HUES64 (cell line): ENCODE data around the gene LANCL2.
"Not testable (repeated sequence)": the region's sequence is repeated elsewhere in the genome, so short reads cannot be mapped to it uniquely, and the experiment has no call there.

Experiments
- H3K27ac ChIP-seq: 2 replicates; pipeline ENCODE4 v1.7.0; 2013; ENCODE audit warnings: low read depth, low read length, inconsistent platforms
- H3K27me3 ChIP-seq: 2 replicates; pipeline ENCODE4 v1.6.1; 2013; ENCODE audit warnings: mild to moderate bottlenecking, low read length; ENCODE audit not compliant: insufficient read depth
- H3K36me3 ChIP-seq: 2 replicates; pipeline ENCODE4 v1.6.1; 2013; ENCODE audit warnings: mild to moderate bottlenecking, low read length; ENCODE audit not compliant: insufficient read depth
- H3K4me1 ChIP-seq: 2 replicates; pipeline ENCODE4 v1.6.1; 2013; ENCODE audit warnings: mild to moderate bottlenecking, low read length, moderate library complexity; ENCODE audit not compliant: insufficient read depth
- H3K4me3 ChIP-seq: 2 replicates; pipeline ENCODE4 v1.5.1; 2013; ENCODE audit warnings: mild to moderate bottlenecking, low read length, moderate library complexity
- H3K9ac ChIP-seq: 2 replicates; pipeline ENCODE4 v1.6.1; 2013; ENCODE audit warnings: mild to moderate bottlenecking, low read depth, low read length
- H3K9me3 ChIP-seq: 2 replicates; pipeline ENCODE4 v1.6.1; 2013; ENCODE audit warnings: low read depth, low read length; ENCODE audit not compliant: insufficient read depth
- WGBS: fragments of 150-250, 120-280 bp; methylation state at CpG from one replicate; pipeline ENCODE4 v1.1.7; 2013; ENCODE audit warnings: missing lambda C conversion rate; 5-methylcytosine and 5-hydroxymethylcytosine counted together

LANCL2 gene

GRCh38 chr7:55472406-55472805 lies 107.3 kb downstream of the LANCL2 start:
- H3K9me3 ChIP-seq, H3K27ac ChIP-seq, H3K4me1 ChIP-seq, H3K9ac ChIP-seq, H3K4me3 ChIP-seq, H3K27me3 ChIP-seq: not testable (repeated sequence)
- WGBS, result 100% methylated on average over 4 of the region's 14 CpGs
- H3K36me3 ChIP-seq, result peaks cover 24% of the 10 kb centered on the region

GRCh38 chr7:55472928-55473725 lies 108.0 kb downstream of the LANCL2 start:
- H3K4me1 ChIP-seq, result no peaks in the 10 kb centered on the region

GRCh38 chr7:55473932-55474331 lies 108.8 kb downstream of the LANCL2 start:
- 97% methylated on average over 10 of the region's 10 CpGs for WGBS
- no peak overlapping the region for H3K27ac ChIP-seq

More at GRCh38 chr7:55472928-55473725, 108.0 kb downstream of the LANCL2 start:
- 89% methylated on average over 25 of the region's 25 CpGs for WGBS
- no peak overlapping the region for H3K9ac ChIP-seq
- peaks cover 21% of the 10 kb centered on the region for H3K36me3 ChIP-seq
- no peak overlapping the region for H3K27ac ChIP-seq
- no peaks in the 10 kb centered on the region for H3K27me3 ChIP-seq
- no peaks in the 10 kb centered on the region for H3K9me3 ChIP-seq
- no peak overlapping the region for H3K4me3 ChIP-seq

GRCh38 chr7:55474944-55475854 lies 110.1 kb downstream of the LANCL2 start:
- Histone ChIP-seq H3K27ac (no peak overlapping the region), H3K27me3 (no peaks in the 10 kb centered on the region), H3K9ac (no peak overlapping the region), H3K4me1 (no peaks in the 10 kb centered on the region), H3K4me3 (no peak overlapping the region), H3K9me3 (no peaks in the 10 kb centered on the region), H3K36me3 (peaks cover 14% of the 10 kb centered on the region; the same call in 1 of the 2 replicates)
- 94% methylated on average over 22 of the region's 22 CpGs for WGBS

More at GRCh38 chr7:55473932-55474331, 108.8 kb downstream of the LANCL2 start:
- Histone ChIP-seq H3K27me3 (no peaks in the 10 kb centered on the region), H3K9me3 (no peaks in the 10 kb centered on the region), H3K4me3 (no peak overlapping the region), H3K9ac (no peak overlapping the region), H3K4me1 (no peaks in the 10 kb centered on the region), H3K36me3 (peaks cover 14% of the 10 kb centered on the region; the same call in 1 of the 2 replicates)

- Histone ChIP-seq H3K9ac (no peak overlapping the region), H3K4me3 (no peak overlapping the region), H3K4me1 (no peaks in the 10 kb centered on the region), H3K27me3 (no peaks in the 10 kb centered on the region), H3K9me3 (no peaks in the 10 kb centered on the region), H3K36me3 (peaks cover 14% of the 10 kb centered on the region; the same call in 1 of the 2 replicates), H3K27ac (no peak overlapping the region)
- 91% methylated on average over 19 of the region's 19 CpGs for WGBS
Observed at GRCh38 chr7:55475855-55476803, 111.0 kb downstream of the LANCL2 start.

GRCh38 chr7:55476852-55477780 lies 112.0 kb downstream of the LANCL2 start:
- no peaks in the 10 kb centered on the region for H3K27me3 ChIP-seq
- no peak overlapping the region for H3K27ac ChIP-seq
- peaks cover 12% of the 10 kb centered on the region; the same call in 1 of the 2 replicates for H3K36me3 ChIP-seq
- H3K9ac ChIP-seq, result no peak overlapping the region
- 94% methylated on average over 19 of the region's 19 CpGs for WGBS
- peaks cover 9% of the 10 kb centered on the region; the same call in 1 of the 2 replicates for H3K4me1 ChIP-seq
- H3K4me3 ChIP-seq, result no peak overlapping the region
- H3K9me3 ChIP-seq, result no peaks in the 10 kb centered on the region

- Histone ChIP-seq H3K4me1 (peaks cover 9% of the 10 kb centered on the region; the same call in 1 of the 2 replicates), H3K27ac (no peak overlapping the region), H3K36me3 (peaks cover 12% of the 10 kb centered on the region; the same call in 1 of the 2 replicates), H3K9me3 (no peaks in the 10 kb centered on the region), H3K4me3 (no peak overlapping the region), H3K27me3 (no peaks in the 10 kb centered on the region), H3K9ac (no peak overlapping the region)
- 91% methylated on average over 13 of the region's 13 CpGs for WGBS
Observed at GRCh38 chr7:55477781-55478374, 112.7 kb downstream of the LANCL2 start.

GRCh38 chr7:55478700-55479099 lies 113.6 kb downstream of the LANCL2 start:
- H3K36me3 ChIP-seq, result peaks cover 8% of the 10 kb centered on the region; the same call in 1 of the 2 replicates
- H3K4me1 ChIP-seq, result peaks cover 9% of the 10 kb centered on the region; the same call in 1 of the 2 replicates
- H3K27me3 ChIP-seq, result no peaks in the 10 kb centered on the region
- H3K9me3 ChIP-seq, result no peaks in the 10 kb centered on the region
- 93% methylated on average over 6 of the region's 6 CpGs for WGBS
- no peak overlapping the region for H3K9ac ChIP-seq
- H3K4me3 ChIP-seq, result no peak overlapping the region
- H3K27ac ChIP-seq, result no peak overlapping the region

GRCh38 chr7:55481155-55481554 lies 116.0 kb downstream of the LANCL2 start:
- no peak overlapping the region for H3K9ac ChIP-seq
- WGBS, result 91% methylated on average over 2 of the region's 2 CpGs

More at GRCh38 chr7:55481155-55481554, 116.0 kb downstream of the LANCL2 start:
- no peak overlapping the region for H3K4me3 ChIP-seq
- H3K36me3 ChIP-seq, result peaks cover 20% of the 10 kb centered on the region
- peaks cover 9% of the 10 kb centered on the region; the same call in 1 of the 2 replicates for H3K4me1 ChIP-seq
- H3K27ac ChIP-seq, result no peak overlapping the region
- H3K27me3 ChIP-seq, result no peaks in the 10 kb centered on the region
- H3K9me3 ChIP-seq, result no peaks in the 10 kb centered on the region
